SK-N-SH (cell line): ENCODE measurements around the gene COL4A2. TPM values are rescaled to one million over a fixed set of nuclear protein-coding genes. Genes with fewer than 3 reads are reported as not detected.
A peak's percentile ranks its signal among the peaks of the same experiment; 100 is the strongest.

ENCODE experiments used
- CTCF ChIA-PET: fragments of 300-600, 350-600 bp; formaldehyde crosslinking; extraction: SDS; loops from one replicate; lab custom pipeline; 2021; lab: Yijun Ruan, JAX
- POLR2A ChIA-PET: fragments of 350-600 bp; sonication (Branson Sonifier 250); formaldehyde crosslinking; extraction: SDS; loops from one replicate; lab custom pipeline; 2020; ENCODE audit warnings: antibody characterized with exemption, inconsistent platforms; lab: Yijun Ruan, JAX
- DNase-seq: peaks from one replicate; pipeline ENCODE4 v3.0.0; 2012
- H2AFZ ChIP-seq: fragments of 200-600 bp; sonication (generic); 2 replicates; pipeline ENCODE4 v1.8.1; 2016; ENCODE audit warnings: antibody characterized with exemption, mild to moderate bottlenecking, low read depth
- H3F3A ChIP-seq: fragments of 200-600 bp; sonication (generic); replicated peaks from 2 replicates; pipeline ENCODE3; 2016; ENCODE audit warnings: antibody characterized with exemption, mild to moderate bottlenecking; ENCODE audit not compliant: insufficient read depth
- H3K27ac ChIP-seq, 2 experiments: fragments of 200-500 bp in 1 of 2; fragments of 200-600 bp in 1 of 2; sonication (Bioruptor generic) in 1 of 2; sonication (generic), shearing (Covaris generic) in 1 of 2; 2 replicates each; pipeline versions ENCODE4 v1.5.1 to v1.6.1; 2014 to 2016; ENCODE audit warnings: low read depth in 2 of 2, inconsistent platforms in 1 of 2, low read length in 1 of 2, mild to moderate bottlenecking in 1 of 2, mixed read lengths in 1 of 2
- H3K27me3 ChIP-seq: fragments of 200-600 bp; sonication (generic), shearing (Covaris generic); 2 replicates; pipeline ENCODE4 v1.6.1; 2016; ENCODE audit warnings: mixed run types; ENCODE audit not compliant: insufficient read depth
- H3K36me3 ChIP-seq, 2 experiments: fragments of 200-500 bp in 1 of 2; fragments of 200-600 bp in 1 of 2; sonication (Bioruptor generic) in 1 of 2; sonication (generic) in 1 of 2; replicated peaks in 1 of 2; 2 replicates each; pipeline versions ENCODE3 to v1.5.1; 2014 to 2016; ENCODE audit warnings: low read length in 1 of 2, mild to moderate bottlenecking in 1 of 2; ENCODE audit not compliant: insufficient read depth in 2 of 2, control insufficient read depth in 1 of 2
- H3K4me1 ChIP-seq, 2 experiments: fragments of 200-500 bp in 1 of 2; fragments of 200-600 bp in 1 of 2; sonication (Bioruptor generic) in 1 of 2; sonication (generic), shearing (Covaris generic) in 1 of 2; 2 replicates each; pipeline versions ENCODE4 v1.5.1 to v1.6.1; 2014 to 2016; ENCODE audit warnings: low read depth in 1 of 2, low read length in 1 of 2, mixed run types in 1 of 2; ENCODE audit not compliant: insufficient read depth in 2 of 2, control insufficient read depth in 1 of 2
- H3K4me2 ChIP-seq: fragments of 200-600 bp; sonication (generic), shearing (Covaris generic); 2 replicates; pipeline ENCODE4 v1.6.1; 2017; ENCODE audit warnings: mixed run types
- H3K4me3 ChIP-seq, 2 experiments: fragments of 200-500 bp in 1 of 2; fragments of 200-600 bp in 1 of 2; sonication (Bioruptor generic) in 1 of 2; sonication (generic), shearing (Covaris generic) in 1 of 2; 2 replicates each; pipeline versions ENCODE4 v1.5.1 to v1.8.1; 2014 to 2016; ENCODE audit warnings: low read depth in 2 of 2, inconsistent platforms in 1 of 2, low read length in 1 of 2, mild to moderate bottlenecking in 1 of 2, mixed read lengths in 1 of 2, moderate library complexity in 1 of 2
- H3K79me2 ChIP-seq: fragments of 200-600 bp; sonication (generic); 2 replicates; pipeline ENCODE4 v1.8.1; 2017; ENCODE audit warnings: mild to moderate bottlenecking; ENCODE audit not compliant: insufficient read depth
- H3K9ac ChIP-seq: fragments of 200-600 bp; sonication (generic); 2 replicates; pipeline ENCODE4 v1.6.1; 2017; ENCODE audit warnings: mixed run types
- H3K9me2 ChIP-seq: fragments of 200-600 bp; sonication (generic); 2 replicates; pipeline ENCODE4 v1.6.1; 2017; ENCODE audit warnings: mixed run types
- H3K9me3 ChIP-seq: fragments of 200-600 bp; sonication (generic); 2 replicates; pipeline ENCODE4 v1.6.1; 2017; ENCODE audit warnings: mixed run types, mild to moderate bottlenecking, moderate library complexity
- H4K20me1 ChIP-seq: fragments of 200-600 bp; sonication (generic); 2 replicates; pipeline ENCODE4 v1.6.1; 2017; ENCODE audit warnings: mild to moderate bottlenecking, mixed run types; ENCODE audit not compliant: insufficient read depth
- CHD2 ChIP-seq: fragments of 150-350 bp; IDR thresholded peaks from 2 replicates; pipeline ENCODE4 v1.6.1; 2018; ENCODE audit warnings: low read length; ENCODE audit not compliant: partially characterized antibody
- EZH2phosphoT487 ChIP-seq: fragments of 200-600 bp; sonication (generic); IDR thresholded peaks from 2 replicates; pipeline ENCODE4 v1.6.1; 2017; ENCODE audit warnings: low read depth, mixed run types, mild to moderate bottlenecking, antibody characterized with exemption, moderate library complexity, borderline replicate concordance
- FOSL2 ChIP-seq: IDR thresholded peaks from 2 replicates; pipeline ENCODE4 v1.4.0; 2012; ENCODE audit warnings: low read depth, mild to moderate bottlenecking, moderate library complexity, borderline replicate concordance
- FOXM1 ChIP-seq: IDR thresholded peaks from 2 replicates; pipeline ENCODE4 v1.4.0; 2012; ENCODE audit warnings: low read depth, mild to moderate bottlenecking
- GATA2 ChIP-seq: sonication (generic); formaldehyde crosslinking; IDR thresholded peaks from 2 replicates; pipeline ENCODE4 v1.5.0; 2020; ENCODE audit warnings: mild to moderate bottlenecking, missing genetic modification reagents
- IRF3 ChIP-seq: fragments of 150-350 bp; IDR thresholded peaks from 2 replicates; pipeline ENCODE4 v1.6.1; 2016; ENCODE audit warnings: mild to moderate bottlenecking, low read depth, low read length
- JUND ChIP-seq: IDR thresholded peaks from 2 replicates; pipeline ENCODE4 v1.4.0; 2012
- MAX ChIP-seq: IDR thresholded peaks from 2 replicates; pipeline ENCODE4 v1.4.0; 2012; ENCODE audit warnings: low read depth
- MXI1 ChIP-seq: IDR thresholded peaks from 2 replicates; pipeline ENCODE4 v1.6.1; 2012; ENCODE audit warnings: mild to moderate bottlenecking, low read depth, low read length, improper control_type of control experiment
- NRF1 ChIP-seq: IDR thresholded peaks from 2 replicates; pipeline ENCODE4 v1.6.1; 2012; ENCODE audit warnings: low read depth, mild to moderate bottlenecking, low read length
- SMC3 ChIP-seq: IDR thresholded peaks from 2 replicates; pipeline ENCODE4 v1.6.1; 2012; ENCODE audit warnings: low read depth, low read length, improper control_type of control experiment
- TEAD4 ChIP-seq: IDR thresholded peaks from 2 replicates; pipeline ENCODE4 v1.4.0; 2012; ENCODE audit warnings: mild to moderate bottlenecking, borderline replicate concordance; ENCODE audit not compliant: insufficient read depth
- USF1 ChIP-seq: IDR thresholded peaks from 2 replicates; pipeline ENCODE4 v1.4.0; 2012; ENCODE audit warnings: low read depth, borderline replicate concordance
- USF2 ChIP-seq: fragments of 150-350 bp; IDR thresholded peaks from 2 replicates; pipeline ENCODE4 v1.6.1; 2017; ENCODE audit warnings: antibody characterized with exemption, low read length, low read depth, borderline replicate concordance
- YY1 ChIP-seq: IDR thresholded peaks from 2 replicates; pipeline ENCODE4 v1.4.0; 2012; ENCODE audit warnings: low read depth, mild to moderate bottlenecking
- WGBS: methylation state at CpG from one replicate; pipeline ENCODE4 v1.1.6; 2017; ENCODE audit warnings: low lambda C conversion rate; 5-methylcytosine and 5-hydroxymethylcytosine counted together
- polyA plus RNA-seq, 3 experiments: library from polyadenylated mRNA; depleted of rRNA; stranded (reverse); fragments of >200 nt; gene quantifications; 2 replicates each; pipeline ENCODE4 v1.2.3, GENCODE V29; 2012

The COL4A2 gene
- polyA plus RNA-seq, 1 of the 3 experiments (the other 2 are of a cell fraction): 137 TPM

- Histone ChIP-seq H3K9ac (no peak overlapping the region), H3K4me1 (peaks cover 0 to 18% of the 10 kb centered on the region in 2 experiments; a peak in 1 of 4 replicates), H3F3A (peaks cover 2% of the 10 kb centered on the region), H3K36me3 (no peaks in the 10 kb centered on the region), H3K27ac (peak overlapping the region in 1 of 2 experiments; percentile 41; a peak in 2 of 4 replicates), H3K4me3 (no peak overlapping the region), H2AFZ (no peak overlapping the region), H3K9me3 (no peaks in the 10 kb centered on the region), H3K27me3 (no peaks in the 10 kb centered on the region), H3K9me2 (no peaks in the 10 kb centered on the region), H3K4me2 (no peak overlapping the region), H3K79me2 (no peaks in the 10 kb centered on the region), H4K20me1 (no peaks in the 10 kb centered on the region)
- TF ChIP-seq TEAD4 (no peak), MXI1 (peak; percentile 25; the same call in 1 of the 2 replicates)
- DNase-seq: no peak
- POLR2A ChIA-PET: interaction anchor here (1.1 to 1.2 kb wide), 2 partner anchors 17 kb away, joined by 3 read pairs; no protein-coding TSS in a partner anchor
- WGBS: 86% methylated on average over 12 of the region's 15 CpGs
- CTCF ChIA-PET: interaction anchor here (1.4 kb wide), 1 partner anchor 19 kb away, joined by 3 read pairs; no protein-coding TSS in a partner anchor
Observed at GRCh38 chr13:110540871-110541525, 233.9 kb downstream of the COL4A2 start.

- peaks cover 0 to 18% of the 10 kb centered on the region in 2 experiments; a peak in 1 of 4 replicates for H3K4me1 ChIP-seq
- CTCF ChIA-PET: interaction anchor here (0.7 to 1.4 kb wide), 2 partner anchors 16 to 18 kb away, joined by 3 read pairs; no protein-coding TSS in a partner anchor
- no peak for TF ChIP-seq NRF1
- TF ChIP-seq SMC3: no peak
- no peak for TF ChIP-seq FOXM1
- no peak for TF ChIP-seq MXI1
- TF ChIP-seq GATA2 (CRISPR knock-in tag): no peak
- TF ChIP-seq MAX: no peak
- no peak for TF ChIP-seq JUND
- TF ChIP-seq CHD2: no peak
- no peak for TF ChIP-seq FOSL2
- no peak for TF ChIP-seq YY1
- TF ChIP-seq EZH2phosphoT487: no peak
- TF ChIP-seq USF2: no peak
- no peak for TF ChIP-seq USF1
- TF ChIP-seq IRF3: no peak
- TF ChIP-seq, all 33 proteins: peak for 0
- POLR2A ChIA-PET: interaction anchor here (1.1 to 1.2 kb wide), 2 partner anchors 17 kb away, joined by 3 read pairs; no protein-coding TSS in a partner anchor
- no peaks in the 10 kb centered on the region for H3K79me2 ChIP-seq
- H3F3A ChIP-seq: peaks cover 2% of the 10 kb centered on the region
- H3K9me3 ChIP-seq: no peaks in the 10 kb centered on the region
- H3K36me3 ChIP-seq: no peaks in the 10 kb centered on the region
- H3K9ac ChIP-seq: no peak overlapping the region
- H3K27me3 ChIP-seq: no peaks in the 10 kb centered on the region
- H3K9me2 ChIP-seq: no peaks in the 10 kb centered on the region
- peak overlapping the region in 1 of 2 experiments; percentile 41; a peak in 2 of 4 replicates for H3K27ac ChIP-seq
- H2AFZ ChIP-seq: no peak overlapping the region
- peak; percentile 25 for DNase-seq
- no peak overlapping the region for H3K4me2 ChIP-seq
- H4K20me1 ChIP-seq: no peaks in the 10 kb centered on the region
- WGBS: 95% methylated on average over 4 of the region's 4 CpGs
- no peak overlapping the region for H3K4me3 ChIP-seq
Observed at GRCh38 chr13:110541526-110541920, 234.4 kb downstream of the COL4A2 start.
